GM18526 (cell line): ENCODE measurements around the gene RTN4IP1.

Source experiments
- POLR2A ChIP-seq: IDR thresholded peaks from 3 replicates; pipeline ENCODE4 v1.6.1; 2011; ENCODE audit not compliant: insufficient read length; ENCODE audit errors: extremely low read depth

RTN4IP1 gene

GRCh38 chr6:106637051-106637716 lies 7.9 kb upstream of the RTN4IP1 start:
- no peak for TF ChIP-seq POLR2A

- TF ChIP-seq POLR2A = no peak
Measured at GRCh38 chr6:106634565-106634964, 5.3 kb upstream of the RTN4IP1 start.

- no peak for TF ChIP-seq POLR2A
Measured at GRCh38 chr6:106631346-106631745, 2.0 kb upstream of the RTN4IP1 start.

GRCh38 chr6:106630366-106630765 lies 1.1 kb upstream of the RTN4IP1 start:
- no peak for TF ChIP-seq POLR2A

- no peak for TF ChIP-seq POLR2A
Measured at GRCh38 chr6:106629859-106630163, 513 bp upstream of the RTN4IP1 start.

- no peak for TF ChIP-seq POLR2A
Measured at GRCh38 chr6:106628658-106629102, 618 bp downstream of the RTN4IP1 start.

- no peak for TF ChIP-seq POLR2A
Measured at GRCh38 chr6:106626485-106626884, 2.8 kb downstream of the RTN4IP1 start.

GRCh38 chr6:106623039-106623438 lies 6.3 kb downstream of the RTN4IP1 start:
- no peak for TF ChIP-seq POLR2A

GRCh38 chr6:106622412-106622811 lies 6.9 kb downstream of the RTN4IP1 start:
- no peak for TF ChIP-seq POLR2A

- TF ChIP-seq POLR2A = no peak
Measured at GRCh38 chr6:106620931-106621672, 8.2 kb downstream of the RTN4IP1 start.

- no peak for TF ChIP-seq POLR2A
Measured at GRCh38 chr6:106619223-106619622, 10.1 kb downstream of the RTN4IP1 start.

- TF ChIP-seq POLR2A = no peak
Measured at GRCh38 chr6:106618324-106618723, 11.0 kb downstream of the RTN4IP1 start.

- TF ChIP-seq POLR2A = no peak
Measured at GRCh38 chr6:106617857-106618256, 11.4 kb downstream of the RTN4IP1 start.

GRCh38 chr6:106617302-106617701 lies 12.0 kb downstream of the RTN4IP1 start:
- TF ChIP-seq POLR2A = no peak

- TF ChIP-seq POLR2A = no peak
Measured at GRCh38 chr6:106614592-106615257, 14.6 kb downstream of the RTN4IP1 start.

GRCh38 chr6:106614166-106614565 lies 15.1 kb downstream of the RTN4IP1 start:
- TF ChIP-seq POLR2A = no peak
